OCI-LY1 (cell line): ENCODE measurements around the gene PTK7.

Experiments used
- H2AFZ ChIP-seq: fragments of 200-600 bp; sonication (generic), shearing (Covaris generic); 2 replicates; pipeline ENCODE4 v1.6.0; 2014; ENCODE audit warnings: antibody characterized with exemption, mild to moderate bottlenecking, low read length
- H3F3A ChIP-seq: fragments of 200-600 bp; sonication (generic), shearing (Covaris generic); 2 replicates; pipeline ENCODE4 v1.6.0; 2014; ENCODE audit warnings: mild to moderate bottlenecking, antibody characterized with exemption, low read length, moderate library complexity; ENCODE audit not compliant: insufficient read depth
- H3K27ac ChIP-seq: fragments of 200-600 bp; sonication (generic); 2 replicates; pipeline ENCODE4 v1.5.1; 2014; ENCODE audit warnings: low read length, mixed run types, mild to moderate bottlenecking, low read depth; ENCODE audit not compliant: poor library complexity, severe bottlenecking
- H3K27me3 ChIP-seq: fragments of 200-600 bp; sonication (generic); 2 replicates; pipeline ENCODE4 v1.6.0; 2014; ENCODE audit warnings: antibody characterized with exemption, mild to moderate bottlenecking, low read length, moderate library complexity; ENCODE audit not compliant: insufficient read depth
- H3K36me3 ChIP-seq: fragments of 200-600 bp; sonication (generic); 2 replicates; pipeline ENCODE4 v1.6.1; 2014; ENCODE audit warnings: mild to moderate bottlenecking, antibody characterized with exemption, low read length, moderate library complexity, mixed read lengths; ENCODE audit not compliant: insufficient read depth
- H3K4me1 ChIP-seq: fragments of 200-600 bp; sonication (generic); 2 replicates; pipeline ENCODE4 v1.5.1; 2014; ENCODE audit warnings: mild to moderate bottlenecking, low read length, moderate library complexity; ENCODE audit not compliant: insufficient read depth, severe bottlenecking
- H3K4me2 ChIP-seq: fragments of 200-600 bp; sonication (generic), shearing (Covaris generic); 2 replicates; pipeline ENCODE4 v1.6.1; 2014; ENCODE audit warnings: low read length
- H3K4me3 ChIP-seq: fragments of 200-600 bp; sonication (generic); 2 replicates; pipeline ENCODE4 v1.5.1; 2014; ENCODE audit warnings: low read length, low read depth, mild to moderate bottlenecking, mixed read lengths; ENCODE audit not compliant: poor library complexity, severe bottlenecking
- H3K79me2 ChIP-seq: fragments of 200-600 bp; shearing (Covaris generic); 2 replicates; pipeline ENCODE4 v1.6.1; 2016; ENCODE audit warnings: mixed run types, low read length, mixed read lengths; ENCODE audit not compliant: insufficient read depth
- H3K9ac ChIP-seq: fragments of 200-600 bp; sonication (generic), shearing (Covaris generic); 2 replicates; pipeline ENCODE4 v1.6.1; 2014; ENCODE audit warnings: mild to moderate bottlenecking, low read length, mixed read lengths
- H3K9me2 ChIP-seq: fragments of 200-600 bp; sonication (generic), shearing (Covaris generic); 2 replicates; pipeline ENCODE4 v1.6.1; 2014; ENCODE audit warnings: low read depth, mild to moderate bottlenecking, low read length, mixed read lengths
- H3K9me3 ChIP-seq: fragments of 200-600 bp; shearing (Covaris generic); 2 replicates; pipeline ENCODE4 v1.6.1; 2014; ENCODE audit warnings: low read length, mixed read lengths
- H4K20me1 ChIP-seq: fragments of 200-600 bp; sonication (generic), shearing (Covaris generic); 2 replicates; pipeline ENCODE4 v1.6.0; 2016; ENCODE audit warnings: mild to moderate bottlenecking, low read length; ENCODE audit not compliant: insufficient read depth
- CTCF ChIP-seq: fragments of 200-600 bp; sonication (generic), shearing (Covaris generic); IDR thresholded peaks from 2 replicates; pipeline ENCODE4 v1.5.1; 2017; ENCODE audit warnings: mild to moderate bottlenecking, antibody characterized with exemption, low read length, moderate library complexity, mixed read lengths
- EZH2 ChIP-seq: fragments of 200-600 bp; sonication (generic), shearing (Covaris generic); IDR thresholded peaks from 2 replicates; pipeline ENCODE4 v1.8.0; 2017; ENCODE audit warnings: borderline replicate concordance, mixed run types, mild to moderate bottlenecking, antibody characterized with exemption, low read length, moderate library complexity, mixed read lengths

The PTK7 gene

DNA sequence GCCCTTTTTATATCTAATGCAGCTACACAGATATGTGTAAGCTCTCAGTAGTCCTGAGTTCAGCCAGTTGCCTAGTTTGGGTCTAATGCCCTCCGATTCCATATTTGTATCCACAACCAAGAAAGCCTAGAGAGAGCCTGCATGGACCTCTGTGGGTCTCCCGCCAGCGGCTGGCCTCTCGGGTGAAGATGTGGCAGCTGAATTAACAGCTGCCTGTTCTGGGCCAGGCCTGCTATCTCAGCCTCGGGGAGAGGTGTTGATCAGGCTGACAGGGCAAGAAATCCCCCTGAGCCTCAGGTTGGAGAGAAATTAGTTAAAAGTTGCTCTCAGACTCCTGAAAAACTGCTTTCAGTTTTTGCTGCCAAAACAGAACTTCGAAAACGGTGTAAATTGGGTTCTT, 19.8 kb downstream of the PTK7 start:
- Histone ChIP-seq H3K9ac (no peak overlapping the region), H4K20me1 (no peaks in the 10 kb centered on the region), H3K27me3 (no peaks in the 10 kb centered on the region), H3K27ac (no peak overlapping the region), H3K36me3 (no peaks in the 10 kb centered on the region), H3K9me2 (no peaks in the 10 kb centered on the region), H3F3A (no peaks in the 10 kb centered on the region), H3K4me1 (peaks cover 7% of the 10 kb centered on the region), H3K79me2 (no peaks in the 10 kb centered on the region), H3K9me3 (no peaks in the 10 kb centered on the region), H3K4me2 (no peak overlapping the region), H3K4me3 (no peak overlapping the region), H2AFZ (no peak overlapping the region)
- TF ChIP-seq CTCF (no peak), EZH2 (no peak)

- no peak overlapping the region for H3K4me2 ChIP-seq
- no peaks in the 10 kb centered on the region for H3K27me3 ChIP-seq
- H3K79me2 ChIP-seq = no peaks in the 10 kb centered on the region
- no peak overlapping the region for H3K4me3 ChIP-seq
- H3K36me3 ChIP-seq = no peaks in the 10 kb centered on the region
- H4K20me1 ChIP-seq = no peaks in the 10 kb centered on the region
- no peaks in the 10 kb centered on the region for H3F3A ChIP-seq
- peaks cover 7% of the 10 kb centered on the region for H3K4me1 ChIP-seq
- no peaks in the 10 kb centered on the region for H3K9me3 ChIP-seq
- H3K27ac ChIP-seq = no peak overlapping the region
- no peak overlapping the region for H2AFZ ChIP-seq
- H3K9ac ChIP-seq = no peak overlapping the region
- TF ChIP-seq CTCF (no peak), EZH2 (no peak)
- H3K9me2 ChIP-seq = no peaks in the 10 kb centered on the region
Observed at GRCh38 chr6:43096451-43097097, 20.5 kb downstream of the PTK7 start.

DNA sequence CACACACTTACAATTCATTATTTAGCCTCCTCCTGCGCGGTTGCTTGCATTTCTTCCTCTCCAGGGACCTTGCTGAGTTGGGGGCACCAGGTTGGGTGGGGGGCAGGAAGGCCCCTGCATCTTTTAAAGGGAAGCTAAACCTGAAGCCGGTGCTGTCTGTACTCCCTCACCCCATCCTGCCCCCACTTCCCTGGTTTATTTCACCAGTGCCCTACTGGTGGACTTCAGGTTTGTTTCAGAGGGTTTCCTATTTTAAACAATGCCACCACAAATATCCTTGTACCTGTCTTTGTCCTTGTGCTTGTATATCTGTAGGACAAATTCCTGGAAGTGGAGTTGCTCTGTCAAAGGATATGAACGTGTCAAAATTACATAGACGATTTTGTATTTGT, 21.0 kb downstream of the PTK7 start:
- Histone ChIP-seq H3K4me2 (no peak overlapping the region), H4K20me1 (no peaks in the 10 kb centered on the region), H3K4me3 (no peak overlapping the region), H3K9me2 (no peaks in the 10 kb centered on the region), H3K9me3 (no peaks in the 10 kb centered on the region), H3K9ac (no peak overlapping the region), H3K27me3 (no peaks in the 10 kb centered on the region), H3K79me2 (no peaks in the 10 kb centered on the region), H3K27ac (no peak overlapping the region), H2AFZ (no peak overlapping the region), H3F3A (no peaks in the 10 kb centered on the region), H3K4me1 (peaks cover 7% of the 10 kb centered on the region), H3K36me3 (no peaks in the 10 kb centered on the region)
- TF ChIP-seq CTCF (no peak), EZH2 (no peak)
